ENCODE results near the gene PHGDH.

Gene PHGDH

GRCh38 chr1:119732465-119733168 lies 20.9 kb downstream of the PHGDH start:
- no peak for TF ChIP-seq ZNF274 (IDR thresholded peaks at IDR 0.05; ENCODE audit: low read depth, low read length)
- H3K4me3 ChIP-seq (ENCODE audit: low read length), result no peak overlapping the region

GRCh38 chr1:119733754-119734153 lies 22.0 kb downstream of the PHGDH start:
- no peak for TF ChIP-seq ZNF274 (IDR thresholded peaks at IDR 0.05; ENCODE audit: low read depth, low read length)

GRCh38 chr1:119735217-119735616 lies 23.5 kb downstream of the PHGDH start:
- no peak for TF ChIP-seq ZNF274 (IDR thresholded peaks at IDR 0.05; ENCODE audit: low read depth, low read length)
- no peak overlapping the region for H3K4me3 ChIP-seq (ENCODE audit: low read length)

More at GRCh38 chr1:119733754-119734153, 22.0 kb downstream of the PHGDH start:
- H3K4me3 ChIP-seq (ENCODE audit: low read length), result no peak overlapping the region

- TF ChIP-seq ZNF274 (IDR thresholded peaks at IDR 0.05; ENCODE audit: low read depth, low read length), result no peak
Measured at GRCh38 chr1:119736649-119737039, 24.9 kb downstream of the PHGDH start.

GRCh38 chr1:119737040-119737682 lies 25.4 kb downstream of the PHGDH start:
- TF ChIP-seq ZNF274 (IDR thresholded peaks at IDR 0.05; ENCODE audit: low read depth, low read length), result no peak
- H3K4me3 ChIP-seq (ENCODE audit: low read length), result no peak overlapping the region

More at GRCh38 chr1:119736649-119737039, 24.9 kb downstream of the PHGDH start:
- no peak overlapping the region for H3K4me3 ChIP-seq (ENCODE audit: low read length)

GRCh38 chr1:119738100-119738720 lies 26.5 kb downstream of the PHGDH start:
- TF ChIP-seq ZNF274 (IDR thresholded peaks at IDR 0.05; ENCODE audit: low read depth, low read length), result no peak
- H3K4me3 ChIP-seq (ENCODE audit: low read length), result no peak overlapping the region

GRCh38 chr1:119739150-119739549 lies 27.4 kb downstream of the PHGDH start:
- no peak overlapping the region for H3K4me3 ChIP-seq (ENCODE audit: low read length)
- TF ChIP-seq ZNF274 (IDR thresholded peaks at IDR 0.05; ENCODE audit: low read depth, low read length), result no peak

- no peak for TF ChIP-seq ZNF274 (IDR thresholded peaks at IDR 0.05; ENCODE audit: low read depth, low read length)
- H3K4me3 ChIP-seq (ENCODE audit: low read length), result no peak overlapping the region
Measured at GRCh38 chr1:119740261-119740660, 28.5 kb downstream of the PHGDH start.

GRCh38 chr1:119740896-119741780 lies 29.4 kb downstream of the PHGDH start:
- H3K4me3 ChIP-seq (ENCODE audit: low read length), result no peak overlapping the region
- no peak for TF ChIP-seq ZNF274 (IDR thresholded peaks at IDR 0.05; ENCODE audit: low read depth, low read length)

- no peak overlapping the region for H3K4me3 ChIP-seq (ENCODE audit: low read length)
- no peak for TF ChIP-seq ZNF274 (IDR thresholded peaks at IDR 0.05; ENCODE audit: low read depth, low read length)
Measured at GRCh38 chr1:119742202-119742601, 30.5 kb downstream of the PHGDH start.

GRCh38 chr1:119742677-119743076 lies 30.9 kb downstream of the PHGDH start:
- H3K4me3 ChIP-seq (ENCODE audit: low read length), result no peak overlapping the region
- TF ChIP-seq ZNF274 (IDR thresholded peaks at IDR 0.05; ENCODE audit: low read depth, low read length), result no peak

- H3K4me3 ChIP-seq (ENCODE audit: low read length), result no peak overlapping the region
- no peak for TF ChIP-seq ZNF274 (IDR thresholded peaks at IDR 0.05; ENCODE audit: low read depth, low read length)
Measured at GRCh38 chr1:119743308-119743707, 31.6 kb downstream of the PHGDH start.

- H3K4me3 ChIP-seq (ENCODE audit: low read length), result no peak overlapping the region
- TF ChIP-seq ZNF274 (IDR thresholded peaks at IDR 0.05; ENCODE audit: low read depth, low read length), result no peak
Measured at GRCh38 chr1:119743776-119744597, 32.3 kb downstream of the PHGDH start.
